ENCODE results near the gene PLCXD3. TPM values are rescaled to one million over a fixed set of nuclear protein-coding genes. Genes with fewer than 3 reads are reported as not detected.
A peak's percentile ranks its signal among the peaks of the same experiment; 100 is the strongest.

PLCXD3 gene
- polyA plus RNA-seq, 1 of the 3 experiments (the other 2 are of a cell fraction): 0.15 TPM

DNA sequence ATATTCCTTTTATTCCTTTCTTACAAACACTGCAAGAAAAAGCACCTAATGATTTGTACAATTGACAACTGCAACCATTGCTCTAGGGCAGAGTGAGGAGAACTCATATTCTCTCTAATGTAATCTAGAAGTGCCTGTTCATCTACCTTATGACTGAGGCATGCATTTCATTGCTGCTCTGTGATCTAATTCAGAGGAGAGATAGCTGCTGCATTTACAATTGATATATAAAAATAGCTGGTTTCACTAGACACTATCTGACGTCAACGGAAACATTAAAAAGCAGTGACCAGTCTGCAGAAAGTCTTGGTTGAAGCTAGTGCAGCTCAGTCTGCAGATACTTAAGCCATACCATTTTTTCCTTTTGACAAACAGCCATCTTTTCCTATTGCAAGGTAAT lies 224.2 kb downstream of the PLCXD3 start (continued):
- TF ChIP-seq TAF1 (IDR thresholded peaks at IDR 0.05; ENCODE audit: borderline replicate concordance, low read depth, low read length) (no peak), RCOR1 (IDR thresholded peaks at IDR 0.05; ENCODE audit: low read length) (peak; percentile 55; the same call in 1 of the 2 replicates), MXI1 (IDR thresholded peaks at IDR 0.05; ENCODE audit: low read depth, low read length) (no peak), RXRA (IDR thresholded peaks at IDR 0.05; ENCODE audit: borderline replicate concordance, low read depth) (no peak), ZBTB33 (IDR thresholded peaks at IDR 0.05; ENCODE audit: borderline replicate concordance, low read depth) (no peak), NRF1 (IDR thresholded peaks at IDR 0.05; ENCODE audit: low read depth, low read length) (no peak), RAD21 (IDR thresholded peaks at IDR 0.05; ENCODE audit: low read length) (0 out of 2 replicates have a peak, but pooled peaks have one; percentile 11), USF1 (IDR thresholded peaks at IDR 0.05; ENCODE audit: borderline replicate concordance, low read depth) (no peak), GABPA (IDR thresholded peaks at IDR 0.05; ENCODE audit: low read depth) (no peak), FOSL2 (IDR thresholded peaks at IDR 0.05; ENCODE audit: borderline replicate concordance, low read depth) (no peak)

GRCh38 chr5:41284938-41285337 lies 225.5 kb downstream of the PLCXD3 start:
- Histone ChIP-seq H2AFZ (ENCODE audit: low read depth) (no peak overlapping the region), H3K4me1 (ENCODE audit: control insufficient read depth in 1 of 2, insufficient read depth in 2 of 2, low read depth in 1 of 2, low read length in 1 of 2) (peaks cover 0 to 16% of the 10 kb centered on the region in 2 experiments; a peak in 2 of 4 replicates), H3K27ac (ENCODE audit: low read depth in 2 of 2, low read length in 1 of 2) (no peak overlapping the region), H3K9me3 (no peaks in the 10 kb centered on the region), H3K36me3 (replicated peaks in 1 of 2; ENCODE audit: control insufficient read depth in 1 of 2, insufficient read depth in 2 of 2, low read length in 1 of 2) (no peaks in the 10 kb centered on the region), H3K9me2 (no peaks in the 10 kb centered on the region), H3F3A (replicated peaks; ENCODE audit: insufficient read depth) (no peaks in the 10 kb centered on the region), H3K4me2 (no peak overlapping the region), H3K9ac (no peak overlapping the region), H4K20me1 (ENCODE audit: insufficient read depth) (no peaks in the 10 kb centered on the region), H3K4me3 (ENCODE audit: low read depth in 2 of 2, low read length in 1 of 2) (no peak overlapping the region), H3K79me2 (ENCODE audit: insufficient read depth) (no peaks in the 10 kb centered on the region), H3K27me3 (ENCODE audit: insufficient read depth) (no peaks in the 10 kb centered on the region)
- WGBS (ENCODE audit: low lambda C conversion rate): 63% methylated on average over 2 of the region's 2 CpGs
- DNase-seq: no peak
- TF ChIP-seq EZH2phosphoT487 (IDR thresholded peaks at IDR 0.05; ENCODE audit: borderline replicate concordance, low read depth) (no peak), FOSL2 (IDR thresholded peaks at IDR 0.05; ENCODE audit: borderline replicate concordance, low read depth) (no peak), TAF1 (IDR thresholded peaks at IDR 0.05; ENCODE audit: borderline replicate concordance, low read depth, low read length) (no peak), FOXJ3 (CRISPR knock-in tag; IDR thresholded peaks at IDR 0.05) (no peak), ELF1 (IDR thresholded peaks at IDR 0.05) (no peak), MEF2A (IDR thresholded peaks at IDR 0.05; ENCODE audit: borderline replicate concordance, low read depth) (no peak), RFX5 (IDR thresholded peaks at IDR 0.05; ENCODE audit: low read length) (no peak), MAX (IDR thresholded peaks at IDR 0.05; ENCODE audit: low read depth) (no peak), GABPA (IDR thresholded peaks at IDR 0.05; ENCODE audit: low read depth) (no peak), NFIC (IDR thresholded peaks at IDR 0.05; ENCODE audit: borderline replicate concordance) (no peak), RXRA (IDR thresholded peaks at IDR 0.05; ENCODE audit: borderline replicate concordance, low read depth) (no peak), JUND (IDR thresholded peaks at IDR 0.05) (no peak), POLR2AphosphoS5 (IDR thresholded peaks at IDR 0.05; ENCODE audit: low read depth, low read length) (no peak), USF1 (IDR thresholded peaks at IDR 0.05; ENCODE audit: borderline replicate concordance, low read depth) (no peak), TCF12 (IDR thresholded peaks at IDR 0.05) (no peak)
- CTCF ChIA-PET: no interaction called here
- POLR2A ChIA-PET: no interaction called here

All from SK-N-SH (cell line).